Head of caudate nucleus (tissue), 42 donors: ENCODE data around the gene FUCA1.
A peak's percentile ranks its signal among the peaks of the same experiment; 100 is the strongest.
"Not testable (repeated sequence)": the region's sequence is repeated elsewhere in the genome, so short reads cannot be mapped to it uniquely, and the experiment has no call there.

Experiments
- DNase-seq, 42 donors: peaks; one replicate each; pipeline versions ENCODE4 v3.0.0 to v3.0.0-alpha.2; 2020 to 2021; ENCODE audit warnings: mixed read lengths in 7 of 42
- intact Hi-C: fragments of 100-400 bp; cut with DNase I; formaldehyde crosslinking; loops from one replicate; pipeline ENCODE4 v1.15.0; 2022

The FUCA1 gene

DNA sequence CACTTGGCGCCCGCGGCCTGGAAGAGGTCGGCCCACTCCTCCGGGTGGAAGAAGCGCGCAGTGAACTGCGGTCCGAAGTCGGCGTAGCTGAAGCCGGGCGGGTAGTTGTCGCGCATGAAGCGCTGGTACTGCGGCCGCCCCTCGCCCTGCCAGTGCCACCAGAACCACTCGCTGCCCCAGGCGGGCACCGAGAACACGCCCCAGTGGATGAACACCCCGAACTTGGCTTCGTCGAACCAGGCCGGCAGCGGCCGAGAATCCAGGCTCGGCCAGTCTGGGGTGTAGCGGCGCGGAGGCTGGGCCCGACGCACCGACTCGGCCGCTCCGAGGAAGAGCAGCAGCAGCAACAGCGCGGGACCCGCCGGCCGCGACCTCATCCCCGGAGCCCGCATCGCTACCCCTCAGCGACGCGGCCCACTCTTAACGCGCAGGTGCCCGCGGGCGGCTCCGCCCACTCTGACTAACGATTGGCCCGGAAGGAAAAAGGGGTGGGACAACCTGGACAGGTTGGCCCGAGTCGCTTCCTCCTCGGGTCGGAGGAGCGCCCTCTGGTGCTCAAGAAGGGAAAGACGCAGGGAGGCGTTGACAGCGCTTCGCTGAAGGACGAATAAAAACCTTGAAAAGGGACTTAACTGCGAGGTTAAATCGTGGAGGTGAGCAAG is at the start of gene FUCA1:
FUCA1 (minus strand) TSS at position 396 of the 662 bp plus-strand sequence; CDS start at position 392, 4 bp downstream.
- intact Hi-C loops: loop anchor here (5.0 to 10.0 kb wide), 2 partner anchors 41 to 93 kb away; partner anchors contain the start of genes HMGCL and PITHD1
- peak; percentile 88 to 97 (median 95) for DNase-seq

DNA sequence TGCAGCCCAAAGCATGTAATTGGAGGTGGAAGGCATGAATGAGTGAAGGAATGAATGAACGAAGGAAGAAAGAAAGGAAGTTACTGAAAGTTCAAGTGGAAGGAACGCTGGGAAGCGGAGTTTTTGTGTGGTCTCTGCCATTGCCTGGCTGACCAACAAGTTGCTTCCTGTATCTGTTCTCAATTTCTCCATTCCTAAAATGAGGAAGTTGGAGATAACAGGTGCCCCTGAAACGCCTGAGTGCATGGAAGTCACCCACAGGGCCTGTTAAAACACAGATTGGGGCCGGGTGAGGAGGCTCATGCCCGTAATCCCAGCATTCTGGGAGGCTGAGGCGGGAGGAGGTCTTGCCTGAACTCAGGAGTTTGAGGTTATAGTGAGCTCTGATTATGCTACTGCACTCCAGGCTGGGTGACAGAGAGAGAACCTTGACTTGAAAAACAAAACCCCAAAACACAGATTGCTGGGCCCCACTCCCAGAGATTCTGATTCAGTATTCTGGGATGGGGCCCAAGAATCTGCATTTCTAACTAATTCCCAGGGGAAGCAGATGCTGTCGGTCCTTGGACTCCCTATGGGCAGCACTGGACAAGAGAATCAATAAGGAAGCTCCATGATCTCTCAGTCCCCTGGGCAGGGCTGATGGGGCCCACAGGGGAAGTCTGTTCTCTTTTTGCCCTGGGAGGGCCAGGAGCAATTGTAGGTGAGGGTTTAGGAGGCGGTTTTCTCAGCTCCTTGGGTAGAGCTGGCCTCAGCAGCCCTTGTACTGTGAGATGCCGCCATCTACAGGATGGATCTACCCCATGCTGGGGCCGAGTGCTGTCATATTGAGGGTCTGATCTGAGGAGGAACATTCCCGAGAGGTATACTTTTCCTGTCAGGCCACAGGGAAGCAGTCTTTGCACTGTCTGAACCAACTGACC is 48.4 kb upstream of the FUCA1 start:
- intact Hi-C loops: no loop called here
- DNase-seq: peak in 39 of 42 donors; percentile 18 to 72 (median 43)

DNA sequence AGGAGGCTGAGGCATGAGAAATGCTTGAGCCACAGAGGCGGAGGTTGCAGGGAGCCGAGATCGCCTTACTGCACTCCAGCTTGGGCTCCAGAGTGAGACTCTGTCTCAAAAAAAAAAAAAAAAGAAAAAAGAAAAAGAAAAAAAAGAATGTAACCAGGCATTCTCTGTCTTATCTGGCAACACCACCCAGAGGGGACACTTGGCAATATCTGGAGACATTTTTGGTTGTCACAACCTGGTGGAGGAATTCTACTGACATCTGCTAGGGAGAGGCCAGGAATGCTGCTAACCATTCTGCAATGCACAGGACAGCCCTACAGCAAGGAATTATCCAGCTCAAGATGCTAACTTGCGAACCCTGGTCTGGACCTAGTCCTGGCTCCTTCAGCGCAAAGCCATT is 47.4 kb upstream of the FUCA1 start:
- no peak for DNase-seq
- intact Hi-C loops: no loop called here

DNA sequence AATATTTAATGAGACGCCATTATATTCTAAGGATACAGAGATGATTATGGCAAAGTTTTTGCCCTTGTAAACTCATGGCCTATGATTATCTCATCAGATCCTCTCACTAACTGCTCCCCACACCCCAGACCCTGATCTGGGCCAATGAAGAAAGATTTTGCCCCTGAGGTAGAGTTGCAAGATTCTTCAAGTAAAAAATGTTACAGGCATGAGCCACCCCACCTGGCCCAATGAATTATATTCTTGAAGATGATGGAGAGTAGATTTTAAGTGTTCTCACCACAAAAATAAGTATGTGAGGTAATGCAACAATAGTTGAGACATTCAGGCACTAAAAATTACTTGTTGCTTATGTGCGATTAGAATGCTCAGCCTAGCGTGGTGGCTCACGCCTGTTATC is 46.8 kb upstream of the FUCA1 start:
- intact Hi-C loops: no loop called here
- DNase-seq: no peak

DNA sequence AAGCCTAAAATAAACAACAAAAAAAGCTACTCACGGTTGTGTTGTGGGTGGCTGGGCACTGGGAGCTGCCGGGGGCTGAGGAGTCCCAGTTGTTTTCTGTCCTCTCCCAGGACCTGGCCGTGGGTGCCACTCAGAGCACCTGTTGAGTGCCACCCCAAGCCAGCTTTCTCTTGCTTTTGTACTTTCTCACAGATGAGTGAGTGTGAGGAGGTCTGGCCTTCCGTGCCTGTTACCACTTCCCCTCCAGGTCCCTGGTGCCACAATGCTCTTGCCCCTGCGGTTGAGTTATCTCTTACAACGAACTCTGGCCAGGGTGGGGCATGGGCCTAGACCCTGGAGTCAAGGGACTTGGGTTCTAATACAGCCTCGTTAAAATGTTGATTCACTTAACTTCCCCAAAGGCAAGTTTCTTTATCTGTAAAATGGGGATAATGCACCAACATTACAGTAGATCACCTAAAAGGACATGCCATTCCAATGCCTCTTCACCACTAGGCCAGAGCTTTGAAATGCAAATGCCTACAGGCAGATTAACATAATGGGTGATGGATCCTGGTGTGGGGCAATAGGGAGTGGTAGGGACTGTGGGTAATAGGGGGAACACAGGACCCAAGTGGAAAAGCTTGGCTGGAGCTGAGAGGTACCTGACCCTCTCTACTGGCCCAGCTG is 45.3 kb upstream of the FUCA1 start, which contains the start of gene CNR2:
CNR2 (minus strand) TSS at position 151 of the 669 bp plus-strand sequence. CDS start 37,745 bp downstream, outside the sequence.
- DNase-seq: no peak
- intact Hi-C loops: no loop called here

DNA sequence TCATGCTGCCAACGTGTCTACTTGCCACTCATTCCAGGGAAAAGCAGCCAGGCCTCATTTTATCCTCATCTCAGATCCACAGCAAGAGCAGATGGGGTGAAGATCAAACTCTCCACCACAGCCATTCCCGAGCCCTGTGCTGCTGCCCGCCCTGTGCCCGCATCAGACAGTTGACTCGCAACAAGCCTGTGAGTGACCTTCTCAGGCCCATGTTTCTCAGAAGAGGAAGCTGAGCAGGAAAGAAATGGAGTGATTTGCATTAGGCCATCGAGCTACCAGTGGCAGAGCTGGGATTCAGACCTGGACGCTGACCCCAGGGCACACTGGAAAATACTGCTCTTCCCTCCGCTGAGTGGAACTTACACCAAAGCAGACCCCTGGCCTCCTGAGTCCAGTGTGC is 43.8 kb upstream of the FUCA1 start:
- intact Hi-C loops: no loop called here
- DNase-seq: no peak

DNA sequence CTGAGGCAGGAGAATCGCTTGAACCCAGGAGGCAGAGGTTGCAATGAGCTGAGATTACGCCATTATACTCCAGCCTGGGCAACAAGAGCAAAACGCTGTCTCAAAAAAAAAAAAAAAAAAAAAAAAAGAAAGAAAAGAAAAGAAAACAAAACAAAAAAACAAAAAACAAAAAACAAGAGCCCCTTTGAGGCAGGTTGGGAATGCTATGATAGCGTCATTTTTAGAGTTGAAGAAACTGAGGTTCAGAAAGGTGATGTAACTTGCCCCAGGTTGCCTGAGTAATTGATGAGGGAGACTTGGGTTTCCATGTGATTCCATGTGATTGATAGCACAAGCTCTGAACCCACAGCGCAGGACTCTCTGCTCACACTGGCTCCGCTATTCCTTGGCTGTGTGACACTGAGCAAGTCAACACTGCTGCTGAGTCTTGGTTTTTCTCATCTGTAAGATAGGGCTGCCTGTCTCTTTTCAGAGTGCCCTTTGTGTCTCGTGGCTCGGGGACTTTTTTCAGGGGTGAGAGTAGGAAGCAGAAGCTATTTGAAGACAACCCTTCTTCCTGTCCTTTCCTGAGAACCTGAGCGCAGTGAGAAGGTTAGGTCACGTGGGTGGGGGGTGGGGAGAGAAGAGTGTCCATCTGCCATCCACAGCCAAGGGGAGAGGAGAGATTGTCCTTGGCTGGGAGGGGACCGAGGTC is 42.6 kb upstream of the FUCA1 start:
- no peak for DNase-seq
- intact Hi-C loops: no loop called here

DNA sequence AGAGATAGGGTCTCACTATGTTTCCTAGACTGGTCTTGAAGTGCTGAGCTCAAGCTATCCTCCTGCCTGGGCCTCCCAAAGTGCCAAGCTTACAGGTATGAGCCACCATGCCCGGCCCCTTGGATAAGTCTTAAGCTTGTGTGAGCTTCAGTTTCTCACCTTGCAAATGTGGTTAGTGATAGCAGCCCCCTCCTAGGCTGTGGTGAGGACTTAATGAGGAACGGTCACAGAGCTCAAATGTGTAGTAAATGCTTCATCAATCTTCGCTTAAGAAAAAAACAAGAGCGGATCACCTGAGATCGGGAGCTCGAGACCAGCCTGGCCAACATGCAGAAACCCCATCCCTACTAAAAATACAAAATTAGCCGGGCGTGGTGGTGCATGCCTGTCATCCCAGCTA is 42.1 kb upstream of the FUCA1 start:
- intact Hi-C loops: no loop called here
- DNase-seq: no peak

DNA sequence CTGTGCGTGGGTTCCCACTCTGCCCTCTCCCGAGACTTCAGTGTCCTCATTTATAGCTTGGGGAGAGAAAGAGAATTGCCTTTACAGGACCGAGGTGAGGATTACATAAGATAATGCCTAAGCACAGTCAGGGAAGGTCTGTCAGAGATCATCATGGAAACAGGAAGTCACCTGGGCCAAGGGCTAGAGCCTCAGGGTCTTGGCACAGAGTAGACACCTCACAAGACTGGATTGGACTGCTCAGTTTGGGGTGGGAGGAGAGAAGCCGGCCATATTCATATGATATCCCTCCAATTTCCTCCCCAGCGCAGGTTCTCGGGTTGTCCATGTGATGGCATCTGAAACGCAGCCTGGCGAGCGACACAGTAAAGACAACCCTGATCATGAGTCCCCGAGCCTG is 41.3 kb upstream of the FUCA1 start:
- intact Hi-C loops: no loop called here
- DNase-seq: no peak

DNA sequence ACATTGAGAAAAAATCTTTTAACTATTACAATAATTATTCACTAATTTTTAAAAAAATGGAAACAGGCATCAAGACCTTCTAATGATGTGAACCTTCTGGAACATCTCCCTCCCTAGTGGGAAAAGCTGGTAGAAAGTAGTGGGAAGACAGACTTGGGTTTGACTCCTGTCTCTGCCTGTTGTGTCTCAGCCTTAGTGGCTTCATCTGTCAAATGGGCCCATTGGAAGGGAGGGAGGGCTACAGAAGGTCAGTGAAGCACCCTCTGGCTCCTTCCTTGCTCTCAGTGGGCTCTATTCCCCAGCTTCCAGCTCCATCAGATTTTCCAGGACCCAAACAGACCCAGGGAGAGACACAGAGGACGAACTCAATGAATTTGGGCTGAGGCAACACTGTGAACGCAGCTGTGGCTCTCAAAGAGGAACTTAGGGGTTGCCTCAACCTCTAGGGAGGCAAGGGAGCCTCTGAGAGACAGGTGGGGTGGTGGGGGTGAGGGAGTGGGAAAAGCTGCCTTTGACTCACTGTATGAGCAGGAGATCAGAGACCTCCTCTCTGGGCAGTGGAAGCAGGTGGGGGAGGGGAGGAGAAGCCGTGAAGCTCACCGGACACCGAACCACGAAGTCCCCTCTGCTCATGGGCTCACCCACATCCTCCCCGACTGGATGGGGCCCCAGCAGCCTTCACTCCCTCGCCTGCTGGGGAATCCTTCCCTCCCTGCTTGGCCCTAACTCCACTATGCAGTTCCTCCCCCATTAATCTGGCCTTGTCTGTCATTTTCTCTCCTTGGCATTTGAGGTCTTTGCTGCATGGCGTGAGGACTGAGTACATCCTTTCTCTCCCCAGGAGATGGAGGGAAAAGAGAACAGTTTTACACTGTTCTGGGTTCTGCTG is 40.6 kb upstream of the FUCA1 start:
- DNase-seq: no peak

DNA sequence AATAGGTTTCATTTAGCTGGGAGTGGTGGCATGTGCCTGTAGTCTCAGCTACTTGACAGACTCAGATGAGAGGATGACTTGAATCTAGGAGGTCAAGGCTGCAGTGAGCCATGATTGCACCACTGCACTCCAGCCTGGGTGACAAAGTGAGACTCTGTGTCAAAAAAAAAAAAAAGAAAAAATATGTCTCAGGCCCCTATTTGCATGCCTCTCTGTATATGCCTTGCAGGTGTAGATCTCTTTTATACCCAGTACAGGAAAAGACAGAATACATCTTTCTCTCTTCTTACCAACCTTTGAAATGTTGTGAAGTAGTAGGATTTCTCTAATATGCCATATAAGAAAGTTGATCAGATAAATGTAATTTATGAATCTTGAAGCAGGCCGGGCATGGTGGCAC is 38.6 kb upstream of the FUCA1 start:
- intact Hi-C loops: no loop called here
- no peak for DNase-seq

More for the DNA sequence above, 40.6 kb upstream of the FUCA1 start:
- intact Hi-C loops: no loop called here

DNA sequence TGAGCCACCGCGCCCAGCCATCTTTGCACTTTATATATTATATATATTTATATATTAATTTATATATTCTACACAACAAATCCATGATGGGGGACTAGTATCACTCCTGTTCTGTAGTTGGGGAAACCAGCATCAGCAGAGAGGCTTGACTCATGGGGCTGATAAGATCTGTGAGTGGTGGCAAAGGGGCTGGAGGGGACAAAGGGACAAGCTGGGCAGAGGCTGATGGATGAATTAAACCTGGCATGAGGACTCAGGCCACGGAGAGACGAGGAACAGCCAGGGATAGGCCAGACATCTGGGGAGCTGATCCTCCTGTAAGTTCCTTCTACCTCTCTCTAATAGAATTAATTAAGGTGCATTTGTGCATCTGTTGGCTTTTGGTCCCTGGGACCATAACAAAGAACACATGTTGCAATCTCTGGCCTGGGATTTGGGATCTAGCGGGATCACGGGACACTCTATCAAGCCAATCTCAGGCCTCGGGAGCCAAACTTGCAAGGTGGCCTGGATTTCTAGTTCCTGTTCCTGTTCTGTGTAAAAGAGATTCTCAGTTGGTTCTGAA is 37.5 kb upstream of the FUCA1 start:
- DNase-seq: no peak
- intact Hi-C loops: no loop called here

DNA sequence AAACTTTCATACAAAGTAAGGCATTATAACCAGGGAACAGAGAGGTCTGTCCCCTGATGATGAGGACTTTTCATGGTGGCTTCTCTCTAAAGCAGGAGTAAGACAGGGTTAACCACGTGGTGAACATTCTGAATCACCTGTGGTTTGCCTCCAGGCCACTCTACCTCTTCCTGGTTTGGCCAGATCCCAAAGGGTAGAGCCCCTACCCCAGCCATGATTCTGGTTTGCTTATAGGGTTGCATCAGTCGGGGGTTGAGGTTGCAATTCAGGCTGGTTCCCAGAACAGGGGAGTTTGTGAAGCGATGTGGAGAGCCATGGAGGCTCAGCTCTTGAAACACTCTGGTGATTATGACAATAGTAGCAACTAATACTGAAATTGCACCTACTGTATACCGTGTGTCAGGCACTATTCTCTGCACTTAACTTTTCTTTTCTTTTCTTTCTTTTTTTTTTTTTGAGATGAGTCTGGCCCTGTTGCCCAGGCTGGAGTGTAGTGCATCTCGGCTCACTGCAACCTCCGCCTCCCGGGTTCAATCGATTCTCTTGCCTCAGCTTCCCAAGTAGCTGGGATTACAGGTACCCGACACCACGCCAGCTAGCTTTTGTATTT is 36.8 kb upstream of the FUCA1 start:
- no peak for DNase-seq
- intact Hi-C loops: no loop called here

DNA sequence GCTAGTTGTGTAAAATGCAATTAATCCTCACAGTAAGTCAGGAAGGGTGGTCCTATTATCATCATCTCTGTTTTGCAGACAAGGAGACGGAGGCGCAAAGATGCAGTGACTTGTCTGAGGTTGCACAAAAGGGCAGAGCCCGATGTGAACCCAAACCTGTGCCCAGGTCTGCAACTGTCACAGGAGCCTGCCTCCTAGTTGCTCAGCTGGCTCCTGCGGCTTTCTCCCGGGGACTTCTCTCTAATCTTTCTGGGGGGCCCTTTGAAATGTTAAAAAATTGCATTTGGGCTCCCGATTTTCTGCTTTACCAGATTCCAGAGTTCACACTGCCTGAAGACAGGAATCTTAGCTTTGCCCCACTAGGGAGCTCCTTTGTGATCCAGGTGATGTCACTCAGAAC is 35.7 kb upstream of the FUCA1 start:
- intact Hi-C loops: no loop called here
- no peak for DNase-seq

DNA sequence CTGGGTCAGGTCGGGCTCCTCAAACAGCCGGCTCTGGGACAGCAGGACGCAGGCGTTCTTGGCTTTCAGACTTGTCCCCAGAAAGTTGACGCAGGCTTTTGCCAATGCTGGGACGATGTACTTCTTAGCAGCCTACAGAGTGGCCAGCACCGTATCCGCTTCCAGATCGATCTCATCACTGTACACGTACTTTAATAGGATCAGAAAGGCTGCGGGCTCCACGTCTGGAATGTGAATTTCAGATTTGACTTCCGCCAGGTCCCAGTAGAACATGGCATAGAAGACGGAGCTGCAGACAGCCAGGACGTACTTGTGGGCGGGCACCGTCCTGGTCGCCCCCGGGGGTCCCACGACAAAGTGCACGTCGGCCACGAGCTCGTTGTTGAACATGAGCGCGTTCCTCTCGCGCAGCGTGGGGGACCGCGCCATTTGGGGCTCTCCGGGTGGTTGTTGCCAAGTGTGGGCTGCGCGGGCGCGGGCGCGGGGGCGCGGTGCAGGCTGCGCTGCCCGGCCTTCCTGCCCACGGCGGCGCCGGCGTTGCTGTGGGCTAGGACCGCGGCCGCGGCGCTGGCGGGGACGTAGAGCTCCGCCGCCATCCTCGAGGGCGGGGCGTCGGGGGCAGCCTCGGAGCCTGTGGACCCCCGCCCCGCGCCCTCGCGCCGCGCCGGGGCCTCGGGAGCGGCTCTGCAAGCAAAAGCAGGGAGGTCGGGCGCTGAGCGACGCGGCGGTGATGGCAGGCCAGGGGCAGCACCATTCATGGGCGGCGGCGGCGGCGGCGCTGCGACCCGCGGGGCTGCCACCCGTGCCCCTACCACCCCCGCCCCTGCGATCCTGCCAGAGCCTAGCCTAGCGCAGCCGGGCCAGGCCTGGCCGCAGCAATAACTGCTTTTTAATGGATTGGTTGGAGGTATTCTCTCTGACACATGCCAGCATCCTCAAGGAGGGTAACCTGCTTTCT is 34.5 kb upstream of the FUCA1 start:
- intact Hi-C loops: no loop called here

DNA sequence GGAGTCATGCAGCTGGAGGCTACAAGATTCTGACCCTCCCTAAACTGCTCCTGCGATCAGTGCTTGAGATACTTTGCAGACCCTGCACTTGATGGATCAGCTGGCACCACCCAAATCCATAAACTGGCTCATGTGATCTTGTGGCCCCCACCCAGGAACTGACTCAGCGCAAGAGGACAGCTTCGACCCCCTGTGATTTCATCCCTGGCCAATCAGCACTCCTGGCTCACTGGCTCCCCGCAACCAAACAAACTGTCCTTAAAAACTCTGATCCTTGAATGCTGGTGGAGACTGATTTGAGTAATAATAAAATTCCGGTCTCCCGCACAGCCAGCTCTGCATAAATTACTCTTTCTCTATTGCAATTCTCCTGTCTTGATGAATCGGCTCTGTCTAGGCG is 31.9 kb upstream of the FUCA1 start:
- intact Hi-C loops, DNase-seq: not testable (repeated sequence)

More for the DNA sequence above, 34.5 kb upstream of the FUCA1 start:
- no peak for DNase-seq
